Measurements from ENCODE around the gene CMSS1. TPM values are rescaled to one million over a fixed set of nuclear protein-coding genes. Genes with fewer than 3 reads are reported as not detected.

Gene CMSS1
- total RNA-seq, 1 donor from 2014 or later: 34.8 TPM

- no peaks in the 10 kb centered on the region for H3K27me3 ChIP-seq (ENCODE audit: low read depth)
- no peaks in the 10 kb centered on the region for H3K36me3 ChIP-seq
- no peak overlapping the region for H3K4me3 ChIP-seq
- intact Hi-C loops (cut with micrococcal nuclease): no loop called here
- H3K27ac ChIP-seq (replicated peaks): peak overlapping the region; percentile 80
- peak; percentile 47 for DNase-seq
- TF ChIP-seq, protein P1, sequence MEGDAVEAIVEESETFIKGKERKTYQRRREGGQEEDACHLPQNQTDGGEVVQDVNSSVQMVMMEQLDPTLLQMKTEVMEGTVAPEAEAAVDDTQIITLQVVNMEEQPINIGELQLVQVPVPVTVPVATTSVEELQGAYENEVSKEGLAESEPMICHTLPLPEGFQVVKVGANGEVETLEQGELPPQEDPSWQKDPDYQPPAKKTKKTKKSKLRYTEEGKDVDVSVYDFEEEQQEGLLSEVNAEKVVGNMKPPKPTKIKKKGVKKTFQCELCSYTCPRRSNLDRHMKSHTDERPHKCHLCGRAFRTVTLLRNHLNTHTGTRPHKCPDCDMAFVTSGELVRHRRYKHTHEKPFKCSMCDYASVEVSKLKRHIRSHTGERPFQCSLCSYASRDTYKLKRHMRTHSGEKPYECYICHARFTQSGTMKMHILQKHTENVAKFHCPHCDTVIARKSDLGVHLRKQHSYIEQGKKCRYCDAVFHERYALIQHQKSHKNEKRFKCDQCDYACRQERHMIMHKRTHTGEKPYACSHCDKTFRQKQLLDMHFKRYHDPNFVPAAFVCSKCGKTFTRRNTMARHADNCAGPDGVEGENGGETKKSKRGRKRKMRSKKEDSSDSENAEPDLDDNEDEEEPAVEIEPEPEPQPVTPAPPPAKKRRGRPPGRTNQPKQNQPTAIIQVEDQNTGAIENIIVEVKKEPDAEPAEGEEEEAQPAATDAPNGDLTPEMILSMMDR (IDR thresholded peaks at IDR 0.05; ENCODE audit: borderline replicate concordance): no peak
- H3K9me3 ChIP-seq (replicated peaks): no peaks in the 10 kb centered on the region
- peaks cover 70% of the 10 kb centered on the region for H3K4me1 ChIP-seq
Measured at GRCh38 chr3:100124201-100124761, 306.6 kb downstream of the CMSS1 start.

- Histone ChIP-seq H3K27ac (replicated peaks) (peak overlapping the region; percentile 80), H3K4me1 (peaks cover 60% of the 10 kb centered on the region), H3K36me3 (no peaks in the 10 kb centered on the region), H3K9me3 (replicated peaks) (no peaks in the 10 kb centered on the region), H3K27me3 (ENCODE audit: low read depth) (no peaks in the 10 kb centered on the region), H3K4me3 (no peak overlapping the region)
- TF ChIP-seq, protein P1 (IDR thresholded peaks at IDR 0.05; ENCODE audit: borderline replicate concordance): no peak
- intact Hi-C loops (cut with micrococcal nuclease): no loop called here
- no peak for DNase-seq
Measured at GRCh38 chr3:100125161-100125938, 307.7 kb downstream of the CMSS1 start.

DNA sequence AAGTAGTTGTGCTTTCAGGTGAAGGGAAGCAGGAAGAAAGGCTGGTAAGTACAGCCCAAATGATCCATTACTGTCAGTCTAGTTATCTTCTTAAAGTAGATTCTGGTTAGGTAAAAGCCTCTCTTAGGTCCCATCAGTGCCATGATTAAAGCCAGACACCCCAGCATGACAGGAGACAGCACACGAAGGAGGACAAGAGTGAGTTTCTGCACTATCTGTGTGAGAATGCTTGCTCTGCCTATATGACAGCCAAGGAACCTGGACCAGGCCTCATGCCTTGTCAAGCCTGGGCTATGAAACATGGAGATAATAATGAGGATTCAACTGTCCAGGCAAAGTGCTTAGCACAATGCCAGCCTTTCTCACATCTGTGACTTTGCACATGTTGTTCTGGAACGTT lies 310.1 kb downstream of the CMSS1 start:
- Histone ChIP-seq H3K4me1 (peaks cover 53% of the 10 kb centered on the region), H3K36me3 (no peaks in the 10 kb centered on the region), H3K9me3 (replicated peaks) (no peaks in the 10 kb centered on the region), H3K27me3 (ENCODE audit: low read depth) (no peaks in the 10 kb centered on the region), H3K27ac (replicated peaks) (peak overlapping the region; percentile 53), H3K4me3 (no peak overlapping the region)
- intact Hi-C loops (cut with micrococcal nuclease): no loop called here
- DNase-seq: no peak
- TF ChIP-seq, protein P1 (IDR thresholded peaks at IDR 0.05; ENCODE audit: borderline replicate concordance): no peak

- no peak overlapping the region for H3K4me3 ChIP-seq
- peak overlapping the region; percentile 53 for H3K27ac ChIP-seq (replicated peaks)
- no peaks in the 10 kb centered on the region for H3K9me3 ChIP-seq (replicated peaks)
- no peaks in the 10 kb centered on the region for H3K27me3 ChIP-seq (ENCODE audit: low read depth)
- intact Hi-C loops (cut with micrococcal nuclease): no loop called here
- H3K4me1 ChIP-seq: peaks cover 45% of the 10 kb centered on the region
- no peaks in the 10 kb centered on the region for H3K36me3 ChIP-seq
- DNase-seq: no peak
- TF ChIP-seq, protein P1 (IDR thresholded peaks at IDR 0.05; ENCODE audit: borderline replicate concordance): no peak
Measured at GRCh38 chr3:100128565-100128964, 310.9 kb downstream of the CMSS1 start.

GRCh38 chr3:100129941-100130340 lies 312.3 kb downstream of the CMSS1 start:
- Histone ChIP-seq H3K27me3 (ENCODE audit: low read depth) (no peaks in the 10 kb centered on the region), H3K4me1 (peaks cover 31% of the 10 kb centered on the region), H3K9me3 (replicated peaks) (no peaks in the 10 kb centered on the region), H3K36me3 (no peaks in the 10 kb centered on the region), H3K27ac (replicated peaks) (no peak overlapping the region), H3K4me3 (no peak overlapping the region)
- TF ChIP-seq, protein P1 (IDR thresholded peaks at IDR 0.05; ENCODE audit: borderline replicate concordance): no peak
- intact Hi-C loops (cut with micrococcal nuclease): no loop called here
- no peak for DNase-seq

All from left ventricle myocardium inferior (tissue), 1 donor.